GM21381 (cell line): ENCODE data around the gene MMP15.
"Not testable (repeated sequence)": the region's sequence is repeated elsewhere in the genome, so short reads cannot be mapped to it uniquely, and the experiment has no call there.

ENCODE experiments used
- ATAC-seq: cut with Tn5 transposase; IDR thresholded peaks from one replicate; pipeline ENCODE4 v1.9.1; 2021; ENCODE audit warnings: mild to moderate bottlenecking, moderate library complexity; ENCODE audit not compliant: unreplicated experiment

Gene MMP15

DNA sequence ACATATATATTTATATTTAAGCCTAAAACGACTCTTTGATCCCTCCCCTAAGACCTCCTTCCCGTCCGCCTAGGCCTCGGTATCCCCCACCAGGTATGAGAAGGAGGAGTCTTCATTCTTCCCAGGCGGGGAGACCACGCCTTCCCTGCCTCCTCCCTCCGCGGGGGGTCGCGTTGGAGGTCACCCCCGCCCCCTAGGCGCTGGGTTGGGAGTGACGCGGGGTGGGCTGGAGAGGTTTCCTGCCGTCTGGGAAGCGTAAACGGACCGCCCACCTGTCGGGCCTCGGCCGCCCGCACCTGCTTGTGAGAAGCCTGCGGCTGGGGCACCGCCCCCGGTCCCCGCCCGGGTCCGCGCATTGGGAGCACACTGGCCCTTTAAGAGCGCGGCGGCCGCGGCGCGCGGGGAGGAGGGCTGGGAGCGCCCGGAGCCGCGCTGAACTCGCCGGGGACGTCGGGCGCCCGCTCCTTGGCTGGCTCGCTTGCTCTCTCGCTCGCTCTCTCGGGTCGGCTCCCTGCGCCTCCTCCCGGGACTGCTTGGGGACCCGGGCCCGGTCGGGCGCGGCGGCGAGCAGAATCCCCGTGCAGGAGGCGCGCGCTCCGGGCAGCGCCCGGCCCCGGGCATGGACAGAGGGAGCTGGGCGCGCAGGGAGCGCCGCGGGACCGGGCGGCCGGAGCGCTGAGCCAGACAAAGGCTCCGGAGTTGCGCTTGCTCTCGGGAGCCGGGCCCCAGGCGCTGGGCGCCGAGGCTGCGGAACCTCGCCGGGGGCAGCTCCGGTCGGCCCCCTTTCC is at the start of gene MMP15:
Gene MMP15 (plus strand): TSS at position 404 of the 788 bp plus-strand sequence. CDS start 597 bp downstream, outside the sequence.
- ATAC-seq, result peak; percentile 65

DNA sequence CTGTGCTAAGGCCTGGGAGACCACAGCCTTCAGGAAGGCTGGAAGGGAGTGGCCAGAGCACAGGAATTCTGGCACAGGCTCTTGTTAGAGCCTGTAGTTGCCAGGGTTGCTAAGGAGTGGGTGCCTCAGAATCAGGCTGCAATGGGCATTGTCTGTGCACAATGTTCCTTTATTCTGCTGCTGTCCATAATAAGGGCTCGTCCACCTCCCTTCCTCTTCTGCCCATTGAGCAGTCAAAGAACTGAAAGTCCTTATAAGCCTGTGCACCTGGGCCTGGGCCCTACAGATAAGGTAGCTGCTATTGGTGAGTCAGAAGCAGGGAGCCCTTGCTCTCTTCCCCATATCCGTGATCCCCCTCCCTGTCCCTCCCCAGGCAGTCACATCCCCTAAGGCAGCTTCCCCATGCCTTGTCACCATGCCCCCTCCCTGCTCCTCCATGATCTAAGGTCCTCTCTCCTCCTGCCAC is 49.2 kb upstream of the MMP15 start:
- no peak for ATAC-seq

DNA sequence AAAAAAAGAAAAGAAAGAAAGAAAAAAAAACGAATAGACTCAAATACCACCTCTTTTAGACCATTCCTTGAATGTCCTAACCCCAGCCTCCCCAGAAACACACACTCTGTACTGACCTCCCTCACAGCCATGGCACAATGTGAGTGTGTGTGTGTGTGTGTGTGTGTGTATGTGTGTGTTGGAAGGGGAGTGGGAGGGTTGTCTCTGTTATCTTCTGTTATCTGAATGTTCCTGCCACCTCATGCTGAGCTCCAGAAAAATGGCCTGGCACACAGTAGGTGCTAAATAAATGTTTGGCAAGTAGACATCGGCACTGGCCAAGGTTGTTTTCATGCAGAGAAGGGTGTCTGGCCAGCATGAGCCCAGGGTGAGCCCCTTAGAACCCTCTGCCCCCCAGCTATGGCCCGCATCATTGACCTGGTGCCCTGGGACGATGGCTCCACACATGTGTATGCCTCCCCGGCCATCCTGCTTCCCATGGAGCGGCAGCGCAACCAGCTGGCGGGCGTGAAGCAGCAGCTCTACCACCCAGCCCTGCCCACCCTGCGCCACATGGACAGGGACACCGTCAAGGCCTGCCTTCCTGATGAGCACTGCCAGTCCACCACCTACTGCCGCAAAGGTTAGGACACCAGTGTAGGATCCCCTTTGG is 48.0 kb upstream of the MMP15 start:
- ATAC-seq, result no peak

DNA sequence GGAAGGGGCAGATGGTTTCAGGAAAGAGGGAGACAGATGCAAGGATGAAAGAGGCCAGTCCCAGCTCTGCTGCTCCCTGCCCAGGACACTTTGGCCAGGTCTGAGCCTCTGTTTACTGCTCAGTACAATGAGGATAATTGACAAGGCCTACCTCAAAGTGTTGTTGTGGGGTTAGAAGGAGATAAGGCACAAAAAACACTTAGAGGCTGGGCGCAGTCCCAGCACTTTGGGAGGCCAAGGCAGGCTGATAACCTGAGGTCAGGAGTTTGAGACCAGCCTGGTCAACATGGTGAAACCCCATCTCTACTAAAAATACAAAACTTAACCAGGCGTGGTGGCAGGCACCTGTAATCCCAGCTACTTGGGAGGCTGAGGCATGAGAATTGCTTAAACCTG is 47.5 kb upstream of the MMP15 start:
- ATAC-seq, result not testable (repeated sequence)

DNA sequence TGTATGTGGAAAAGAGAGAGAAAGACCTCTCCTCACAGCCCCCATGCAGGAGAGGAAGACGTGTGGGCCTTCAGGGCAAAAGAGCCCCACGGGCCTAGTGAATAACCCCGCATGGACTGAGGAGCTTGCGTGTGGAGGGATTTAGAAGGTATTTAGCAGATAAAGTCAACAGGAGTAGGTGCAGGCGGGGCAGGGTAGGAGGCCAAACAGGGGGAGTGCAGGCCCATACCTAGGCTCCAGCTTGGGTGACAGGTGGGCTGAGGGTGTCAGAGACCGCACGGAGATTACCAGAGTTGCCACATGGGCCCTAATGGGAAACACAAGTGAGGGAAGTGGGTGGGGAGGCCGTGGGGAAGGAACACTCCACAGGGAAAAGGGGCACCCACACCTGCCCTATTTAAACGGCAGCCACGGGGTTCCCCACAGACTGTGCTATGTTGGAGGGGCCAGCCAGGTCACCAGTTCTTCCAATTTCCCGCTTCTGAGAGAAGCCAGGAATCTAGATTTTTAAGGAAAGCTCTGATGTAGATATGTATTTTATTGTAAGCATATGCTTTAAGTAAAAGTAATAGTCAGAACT is 46.5 kb upstream of the MMP15 start:
- ATAC-seq, result no peak

DNA sequence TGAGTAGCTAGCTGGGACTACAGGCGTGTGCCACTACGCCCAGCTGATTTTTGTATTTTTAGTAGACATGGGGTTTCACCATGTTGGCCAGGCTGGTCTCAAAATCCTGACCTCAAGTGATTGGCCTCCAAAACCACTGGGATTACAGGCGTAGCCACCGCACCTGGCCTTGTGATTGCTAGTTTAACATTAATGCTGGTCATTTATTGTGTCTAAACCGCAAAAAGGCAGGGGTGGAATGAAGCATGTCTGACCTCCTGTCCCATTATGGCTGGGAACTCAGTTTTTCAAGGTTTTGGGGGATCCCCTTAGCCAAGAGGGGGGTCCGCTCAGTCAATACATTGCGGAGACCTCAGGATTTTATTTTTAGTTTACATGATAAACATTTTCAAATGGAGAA is 43.9 kb upstream of the MMP15 start:
- no peak for ATAC-seq

DNA sequence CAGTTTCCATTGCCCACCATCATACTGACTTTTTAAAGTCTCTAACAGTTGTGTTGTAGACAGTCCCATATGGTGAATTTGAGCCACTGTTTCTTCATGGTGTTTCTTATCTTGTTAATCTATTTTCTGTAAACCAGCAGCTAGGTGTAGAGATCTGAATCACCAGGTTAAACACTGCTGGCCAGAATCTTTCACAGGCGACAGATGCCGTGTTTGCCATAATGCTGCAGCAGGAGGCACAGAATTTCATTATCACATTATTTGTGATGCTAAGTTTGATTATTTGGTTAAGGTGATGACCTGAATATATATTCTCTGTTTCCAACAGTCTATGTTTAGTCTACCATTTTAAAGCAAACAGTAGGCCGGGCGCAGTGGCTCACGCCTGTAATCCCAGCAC is 43.2 kb upstream of the MMP15 start:
- ATAC-seq, result no peak

DNA sequence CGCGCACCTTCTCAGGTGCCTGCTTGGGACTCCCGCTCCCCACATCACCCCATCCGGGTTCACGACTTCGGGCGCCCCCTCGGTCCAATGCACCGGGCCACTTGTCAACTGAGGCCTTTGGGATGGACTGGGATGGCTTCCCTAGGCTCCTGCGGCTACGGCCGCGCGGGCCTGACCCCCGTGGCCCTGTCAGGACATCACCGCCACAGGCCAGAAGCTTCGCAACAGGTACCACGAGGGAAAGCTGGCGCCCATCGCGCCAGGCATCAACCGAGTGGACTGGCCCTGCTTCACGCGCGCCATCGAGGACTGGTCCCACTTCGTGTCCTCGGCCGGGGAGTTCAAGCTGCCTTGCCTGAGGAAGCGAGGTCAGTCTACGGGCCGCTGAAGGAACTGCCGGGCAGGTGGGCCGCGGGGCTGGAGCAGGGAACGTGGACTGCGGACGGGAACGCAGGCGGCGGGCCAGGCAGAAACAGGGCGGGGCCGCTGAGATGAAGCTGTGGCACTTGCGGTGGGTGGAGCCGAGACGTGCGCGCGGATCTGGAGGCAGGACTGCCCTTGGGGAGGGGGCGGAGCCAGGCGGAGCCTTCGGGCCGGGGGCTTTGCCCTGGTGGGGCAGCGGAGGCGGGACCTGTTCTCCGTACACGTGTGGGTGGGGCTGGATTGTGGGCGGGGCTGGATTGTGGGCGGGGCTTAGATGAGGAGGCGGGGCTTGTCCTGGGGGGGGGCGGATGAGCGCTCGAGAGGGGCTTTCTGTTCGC is 40.9 kb upstream of the MMP15 start:
- peak; percentile 78 for ATAC-seq

DNA sequence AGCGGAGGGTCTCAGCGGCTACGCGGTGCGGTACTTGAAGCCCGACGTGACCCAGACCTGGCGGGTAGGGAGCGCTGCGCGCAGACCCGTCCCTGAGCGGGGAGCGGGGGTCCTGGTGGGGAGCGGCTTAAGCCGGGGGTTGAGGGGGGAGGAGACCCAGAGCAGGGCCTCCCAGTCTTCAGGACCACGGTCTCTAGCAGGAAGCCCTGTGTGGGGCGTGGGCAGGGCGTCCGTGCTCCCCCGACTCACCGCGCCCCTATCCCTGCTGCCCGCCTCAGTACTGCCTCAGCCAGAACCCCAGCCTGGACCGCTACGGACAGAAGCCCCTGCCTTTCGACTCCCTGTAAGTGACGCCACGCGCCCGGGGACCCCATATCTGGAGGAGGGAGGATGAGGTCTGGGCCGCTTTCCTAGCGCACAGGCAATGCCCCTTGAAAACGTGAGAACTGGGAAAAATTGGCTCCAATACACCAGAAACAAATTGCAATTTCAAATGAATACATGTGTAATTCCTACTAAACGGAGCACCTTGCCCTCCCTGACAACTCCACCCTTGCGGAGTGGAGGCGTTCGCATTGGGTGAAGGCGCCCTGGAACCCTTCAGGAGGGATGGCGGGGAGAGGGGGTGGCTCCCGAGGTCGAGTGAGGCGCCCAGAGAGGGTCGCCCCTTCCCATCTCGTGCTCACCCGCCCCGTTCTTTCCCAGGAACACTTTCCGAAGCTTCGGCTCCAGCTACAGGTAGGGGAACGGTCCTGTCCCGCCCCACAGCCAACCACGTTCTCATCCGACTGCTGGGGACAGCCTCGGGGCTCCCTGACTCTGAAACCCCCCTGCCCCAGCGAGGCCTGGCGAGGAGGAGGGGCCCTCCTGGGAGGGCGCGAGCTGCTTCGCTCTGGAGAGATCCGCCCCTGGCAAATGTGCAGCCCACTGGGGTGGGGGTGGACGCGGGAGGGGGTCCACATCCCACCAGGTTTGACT is 40.1 kb upstream of the MMP15 start:
- ATAC-seq, result no peak

DNA sequence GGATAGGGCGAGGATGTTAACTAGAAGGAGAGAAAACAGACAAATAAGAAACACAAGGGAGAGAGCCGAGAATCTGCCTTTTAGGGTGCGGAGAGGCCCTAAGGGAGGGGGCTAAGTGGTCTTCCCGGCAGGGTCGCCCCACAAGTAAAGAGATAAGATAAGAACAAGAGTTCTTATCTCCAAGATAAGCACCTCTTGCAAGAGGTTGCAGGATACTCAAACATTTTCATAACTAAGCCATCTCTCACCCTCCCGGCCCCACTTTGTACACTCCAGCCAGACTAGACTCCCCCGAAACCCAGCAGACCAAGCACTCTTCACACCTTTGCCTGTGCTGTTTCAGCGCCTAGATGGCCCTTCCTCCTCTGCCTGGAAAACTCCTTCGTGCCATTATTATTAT is 39.4 kb upstream of the MMP15 start:
- ATAC-seq, result no peak

DNA sequence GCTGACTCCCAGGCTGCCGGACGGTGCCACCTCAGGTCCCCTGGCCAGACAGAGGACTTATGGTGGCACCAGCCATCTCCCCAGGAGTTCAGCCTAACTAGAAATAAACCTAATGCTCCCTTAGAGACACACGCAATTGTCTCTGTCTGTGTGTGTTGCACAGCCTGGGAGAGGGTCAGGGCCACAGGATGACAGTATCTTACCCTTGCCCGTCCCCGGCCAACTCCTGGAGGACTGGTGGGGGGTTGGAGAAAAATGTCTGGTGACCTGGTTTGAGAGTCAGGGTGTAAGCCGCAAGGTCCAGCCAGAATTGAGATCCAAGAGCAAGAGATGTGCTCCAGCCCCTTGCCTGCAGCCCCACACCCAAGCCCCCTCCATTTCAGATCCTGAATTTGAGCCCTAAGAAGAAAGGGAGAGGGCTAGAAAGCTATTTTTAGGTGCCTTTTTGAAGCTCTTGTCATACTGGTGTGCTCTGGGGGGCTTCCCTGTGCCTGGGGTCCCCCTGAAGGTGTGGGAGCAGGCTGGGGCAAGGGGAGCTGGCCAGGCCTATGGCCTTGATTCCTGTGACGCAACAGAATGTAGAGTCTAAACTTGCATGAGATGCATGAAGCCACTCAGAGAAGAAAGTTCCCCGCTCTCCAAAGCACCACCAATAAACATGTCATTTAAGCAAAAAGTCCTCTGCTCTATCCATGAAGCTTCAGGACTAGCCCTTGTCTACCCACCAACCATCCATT is 37.9 kb upstream of the MMP15 start:
- no peak for ATAC-seq

DNA sequence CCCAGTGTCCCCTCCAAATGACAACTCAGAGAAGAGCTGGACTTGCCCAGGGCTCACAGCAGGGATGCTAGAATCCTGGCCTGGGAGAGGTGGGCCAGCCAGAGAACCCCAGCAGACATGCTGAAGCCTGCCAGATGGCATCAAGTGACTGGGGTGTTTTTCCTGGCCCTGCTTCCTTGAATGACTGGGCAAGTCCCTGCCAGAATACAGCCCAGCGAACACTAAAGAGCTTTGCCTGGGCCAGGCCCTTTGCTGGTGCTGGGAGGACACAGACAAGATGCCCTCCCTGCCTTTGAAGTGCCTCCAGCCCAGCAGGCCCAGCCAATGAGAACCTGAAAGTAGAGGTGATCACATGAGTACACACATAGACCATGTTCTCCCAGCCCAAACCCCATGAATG is 36.6 kb upstream of the MMP15 start:
- no peak for ATAC-seq

DNA sequence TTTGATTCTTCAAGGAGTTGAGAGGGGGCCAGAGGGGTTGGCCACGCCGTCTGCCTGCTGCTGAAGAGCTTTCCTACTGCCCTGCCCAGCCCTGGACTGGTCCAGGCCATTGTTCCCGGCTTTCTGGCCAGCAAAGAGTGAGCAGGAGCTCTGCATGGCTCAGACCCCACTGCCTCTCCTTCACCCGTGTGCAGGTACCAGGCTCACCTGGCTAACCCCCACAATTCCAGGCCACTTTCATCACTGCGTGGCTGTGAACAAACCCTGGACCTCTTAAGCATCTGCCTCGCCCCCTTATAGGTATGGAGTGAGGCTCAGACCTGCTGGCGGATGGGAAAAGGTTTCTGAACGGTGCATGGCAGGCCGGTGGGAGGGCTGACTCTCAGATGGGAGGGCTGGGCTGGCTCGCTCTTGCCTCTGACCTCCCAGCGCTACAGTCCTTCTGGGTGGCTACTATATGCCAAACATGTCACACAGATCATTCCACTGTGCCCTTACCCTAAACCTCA is 33.9 kb upstream of the MMP15 start:
- no peak for ATAC-seq

DNA sequence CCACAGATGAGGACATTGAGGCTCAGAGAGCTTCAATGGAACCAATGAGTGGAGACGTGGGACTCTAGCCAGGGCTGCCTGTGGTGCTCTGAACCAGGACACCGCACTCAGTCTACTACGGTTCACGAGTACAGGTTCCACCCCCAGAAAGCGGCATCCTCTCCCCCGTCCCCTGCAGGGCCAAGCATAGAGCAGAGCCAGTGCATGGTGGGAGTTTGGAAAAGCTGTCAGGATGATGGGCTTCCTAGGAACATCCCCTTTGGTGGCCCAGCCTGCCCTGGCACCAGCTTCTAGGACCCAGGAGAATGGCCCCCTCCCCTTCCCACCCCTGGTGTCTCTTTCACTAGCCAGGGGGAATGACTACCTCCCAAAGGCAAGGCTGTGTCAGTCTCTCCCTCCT is 33.5 kb upstream of the MMP15 start:
- no peak for ATAC-seq

DNA sequence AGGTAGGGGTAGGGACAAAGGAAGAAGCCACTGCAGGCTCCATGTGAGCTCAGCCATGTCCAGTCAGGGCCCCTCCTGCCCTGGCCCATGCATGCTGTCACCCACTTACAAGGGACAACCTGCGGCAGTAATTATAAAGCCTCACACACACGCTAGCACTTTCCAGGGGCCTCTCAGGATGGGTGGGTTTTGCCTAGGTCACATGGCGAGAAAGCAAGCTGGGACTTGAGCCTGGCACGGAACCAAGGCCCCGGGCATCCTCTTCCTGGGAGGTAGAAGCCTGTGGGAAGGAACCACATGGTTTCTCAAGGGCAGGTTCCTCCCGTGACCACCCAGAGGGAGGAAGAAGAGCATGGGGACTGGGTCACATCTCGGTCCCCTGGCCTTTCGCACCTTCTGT is 32.1 kb upstream of the MMP15 start:
- no peak for ATAC-seq

DNA sequence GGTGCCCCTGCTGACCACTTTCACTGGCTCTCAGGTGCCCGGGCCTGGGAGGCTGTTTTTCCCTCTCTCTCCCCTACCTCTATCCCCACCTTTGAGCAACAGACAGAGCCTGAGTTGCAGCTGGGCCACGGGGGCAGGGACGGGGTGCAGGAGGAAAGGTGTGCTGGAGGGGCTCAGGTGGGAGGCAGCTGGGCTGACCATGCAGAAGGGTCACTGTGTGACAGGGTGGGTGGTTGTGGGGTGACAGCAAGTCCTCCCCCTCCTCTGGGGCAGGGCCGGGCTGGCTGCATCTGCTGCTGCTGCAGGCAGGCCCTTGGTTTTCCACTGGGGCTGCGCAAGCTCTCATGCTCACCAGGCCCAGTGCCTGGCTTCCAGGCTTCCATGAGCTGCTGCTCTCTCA is 31.7 kb upstream of the MMP15 start:
- ATAC-seq, result no peak

DNA sequence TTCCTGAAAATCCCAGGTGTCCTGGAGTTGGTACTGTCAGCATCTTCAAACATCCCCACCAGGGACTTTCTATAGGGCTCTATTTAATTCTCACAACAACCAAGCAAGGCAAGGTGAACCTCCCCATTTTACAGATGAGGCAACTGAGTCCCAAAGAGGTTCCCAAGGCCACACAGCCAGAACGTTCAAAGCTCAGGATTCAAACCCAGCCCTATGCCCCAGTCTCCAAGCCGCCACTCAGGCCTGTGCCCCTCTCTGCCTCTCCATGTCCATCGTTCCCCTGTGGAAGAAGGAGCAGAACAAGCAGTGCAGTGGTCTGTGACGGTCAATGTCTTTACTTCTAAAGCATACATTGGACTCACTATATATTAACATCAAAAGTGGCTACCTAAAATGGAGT is 31.2 kb upstream of the MMP15 start:
- no peak for ATAC-seq

DNA sequence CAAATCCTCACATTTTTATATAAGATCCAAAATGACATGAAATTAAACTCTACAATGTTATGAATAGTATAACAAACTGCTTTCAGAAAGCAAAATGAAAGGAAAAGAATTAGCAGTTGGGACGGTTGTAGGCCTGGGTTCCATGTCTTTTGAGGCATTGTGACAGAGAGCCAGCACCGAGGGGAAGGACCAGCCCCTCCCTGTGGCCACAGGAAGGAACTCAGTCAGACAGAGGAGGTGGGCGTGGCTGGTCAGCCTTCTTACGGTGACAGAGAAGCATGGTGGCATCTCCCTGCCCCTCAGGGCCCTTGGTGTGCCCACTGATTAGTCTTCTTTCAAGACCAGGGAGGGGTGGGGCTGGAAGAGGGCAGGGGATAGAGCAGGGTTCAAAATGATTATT is 30.8 kb upstream of the MMP15 start:
- no peak for ATAC-seq

DNA sequence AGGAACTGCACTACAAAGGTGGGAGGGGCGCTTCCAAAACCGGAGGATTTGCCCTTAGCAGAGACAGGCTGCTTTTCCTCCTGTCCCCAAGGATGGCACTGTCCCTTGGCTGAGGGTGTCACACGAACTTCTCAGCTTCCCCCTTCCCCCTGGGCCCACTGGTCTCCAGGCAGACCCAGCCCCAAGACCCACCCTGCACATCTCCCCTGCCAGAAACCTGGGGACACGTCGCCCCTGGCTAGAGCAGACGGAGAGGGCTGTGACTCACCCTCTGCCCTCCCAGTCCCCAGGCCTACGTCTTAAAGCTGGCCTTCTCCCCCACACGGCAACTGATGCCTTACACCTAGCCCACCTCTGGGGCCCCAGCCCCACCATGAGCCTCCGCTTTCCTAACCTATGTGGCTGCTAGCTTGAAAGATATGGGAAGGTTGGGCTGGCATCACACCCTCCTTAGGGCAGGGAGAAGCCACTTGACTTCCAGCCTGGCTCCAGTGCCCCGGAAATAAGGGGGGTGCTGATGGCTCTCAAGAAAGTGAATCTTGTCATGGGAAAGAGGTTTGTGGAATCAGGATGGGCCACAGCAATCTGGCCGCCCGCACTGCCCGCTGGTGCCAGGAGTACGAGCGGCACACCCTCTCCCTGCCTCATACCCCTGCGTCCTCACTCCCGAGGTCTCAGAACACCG is 29.7 kb upstream of the MMP15 start:
- no peak for ATAC-seq
